HG03575 (cell line): ENCODE measurements around the gene TMEM126A.
A peak's percentile ranks its signal among the peaks of the same experiment; 100 is the strongest.
"Not testable (repeated sequence)": the region's sequence is repeated elsewhere in the genome, so short reads cannot be mapped to it uniquely, and the experiment has no call there.

Experiments used
- ATAC-seq: cut with Tn5 transposase; IDR thresholded peaks from one replicate; pipeline ENCODE4 v1.9.1; 2021; ENCODE audit not compliant: unreplicated experiment, insufficient number of reproducible peaks, low FRiP score; ENCODE audit errors: extremely low read depth

TMEM126A gene

GRCh38 chr11:85647604-85648299 is at the start of gene TMEM126A:
Gene TMEM126A, plus strand, starts transcription at chr11:85647967. Its CDS starts 2,289 bp downstream, at chr11:85650256.
- peak; percentile 95 for ATAC-seq

GRCh38 chr11:85599083-85599482 is 48.7 kb upstream of the TMEM126A start:
- ATAC-seq: no peak

- ATAC-seq: no peak
Measured at GRCh38 chr11:85602526-85603213, 45.1 kb upstream of the TMEM126A start.

- ATAC-seq: no peak
Measured at GRCh38 chr11:85603220-85603619, 44.5 kb upstream of the TMEM126A start.

GRCh38 chr11:85606237-85606636 is 41.5 kb upstream of the TMEM126A start:
- ATAC-seq: not testable (repeated sequence)

- ATAC-seq: not testable (repeated sequence)
Measured at GRCh38 chr11:85608621-85609020, 39.1 kb upstream of the TMEM126A start.

GRCh38 chr11:85609286-85609685 is 38.5 kb upstream of the TMEM126A start:
- ATAC-seq: not testable (repeated sequence)

- not testable (repeated sequence) for ATAC-seq
Measured at GRCh38 chr11:85611643-85612042, 36.1 kb upstream of the TMEM126A start.

- no peak for ATAC-seq
Measured at GRCh38 chr11:85619499-85619898, 28.3 kb upstream of the TMEM126A start.

GRCh38 chr11:85620256-85620655 is 27.5 kb upstream of the TMEM126A start:
- ATAC-seq: no peak

- ATAC-seq: no peak
Measured at GRCh38 chr11:85626496-85626895, 21.3 kb upstream of the TMEM126A start.

GRCh38 chr11:85627332-85627997 is 20.3 kb upstream of the TMEM126A start, which contains the start of gene DLG2:
Gene DLG2, minus strand, starts transcription at chr11:85627344.
- ATAC-seq: no peak

- ATAC-seq: peak; percentile 97
Measured at GRCh38 chr11:85627998-85628770, 19.6 kb upstream of the TMEM126A start, which contains the start of gene TMEM126B. Gene TMEM126B, plus strand, starts transcription at chr11:85628593. Its CDS starts 15 bp downstream, at chr11:85628608.

- no peak for ATAC-seq
Measured at GRCh38 chr11:85628771-85629341, 18.9 kb upstream of the TMEM126A start.

- ATAC-seq: no peak
Measured at GRCh38 chr11:85634747-85635146, 13.0 kb upstream of the TMEM126A start.

GRCh38 chr11:85643191-85643614 is 4.6 kb upstream of the TMEM126A start:
- no peak for ATAC-seq

GRCh38 chr11:85647078-85647477 is 689 bp upstream of the TMEM126A start:
- ATAC-seq: no peak

- no peak for ATAC-seq
Measured at GRCh38 chr11:85651118-85651517, 3.4 kb downstream of the TMEM126A start.
